Spleen (tissue), 7 donors: Measurements from ENCODE around the gene NR3C2.

ENCODE experiments used
- POLR2A ChIP-seq, 3 donors: fragments of 450-650 bp; IDR thresholded peaks; one replicate each; pipeline ENCODE4 v1.5.1; 2017; ENCODE audit warnings: antibody characterized with exemption in 3 of 3, mild to moderate bottlenecking in 1 of 3
- TF ChIP-seq, protein P1 (sequence below), 11 experiments: fragments of 200-600 bp in 7 of 11; fragments of 450-650 bp in 4 of 11; sonication (generic) in 4 of 11; IDR thresholded peaks in 8 of 11; conservative IDR thresholded peaks in 3 of 11; 1 replicate in 7 of 11; 2 replicates in 4 of 11; pipeline versions ENCODE4 v1.4.0 to v1.8.0; 2016 to 2021; ENCODE audit warnings: antibody characterized with exemption in 11 of 11, inconsistent platforms in 4 of 11, mild to moderate bottlenecking in 1 of 11
- donor health status: DM: no; HTN: no; CAD: no; lungs with moderate emphysema.
- donor health status: DM: no; HTN: no; CAD: no.
- donor health status: DM: no; HTN: no; CAD: no.

DNA sequence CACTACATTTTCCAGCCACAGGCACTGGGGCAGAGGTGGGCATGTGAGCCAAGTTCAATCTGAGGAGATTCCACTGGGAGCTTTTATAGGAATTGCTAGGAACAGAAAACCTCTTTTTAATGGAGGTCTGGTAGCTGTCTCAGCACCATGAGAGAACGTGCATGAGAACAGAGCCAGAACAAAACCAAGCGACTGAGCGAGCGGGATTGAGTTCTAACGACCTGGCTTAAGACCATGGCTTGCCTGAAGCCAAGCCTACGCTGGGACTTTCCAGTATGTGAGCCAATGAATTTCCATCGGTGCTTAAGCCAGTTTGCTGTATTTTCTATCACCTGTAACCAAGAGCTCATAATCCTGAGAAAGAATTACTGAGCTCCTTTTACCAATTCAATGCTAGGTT, 183.7 kb downstream of the NR3C2 start:
- TF ChIP-seq POLR2A (IDR thresholded peaks at IDR 0.05): no peak
- TF ChIP-seq, protein P1, sequence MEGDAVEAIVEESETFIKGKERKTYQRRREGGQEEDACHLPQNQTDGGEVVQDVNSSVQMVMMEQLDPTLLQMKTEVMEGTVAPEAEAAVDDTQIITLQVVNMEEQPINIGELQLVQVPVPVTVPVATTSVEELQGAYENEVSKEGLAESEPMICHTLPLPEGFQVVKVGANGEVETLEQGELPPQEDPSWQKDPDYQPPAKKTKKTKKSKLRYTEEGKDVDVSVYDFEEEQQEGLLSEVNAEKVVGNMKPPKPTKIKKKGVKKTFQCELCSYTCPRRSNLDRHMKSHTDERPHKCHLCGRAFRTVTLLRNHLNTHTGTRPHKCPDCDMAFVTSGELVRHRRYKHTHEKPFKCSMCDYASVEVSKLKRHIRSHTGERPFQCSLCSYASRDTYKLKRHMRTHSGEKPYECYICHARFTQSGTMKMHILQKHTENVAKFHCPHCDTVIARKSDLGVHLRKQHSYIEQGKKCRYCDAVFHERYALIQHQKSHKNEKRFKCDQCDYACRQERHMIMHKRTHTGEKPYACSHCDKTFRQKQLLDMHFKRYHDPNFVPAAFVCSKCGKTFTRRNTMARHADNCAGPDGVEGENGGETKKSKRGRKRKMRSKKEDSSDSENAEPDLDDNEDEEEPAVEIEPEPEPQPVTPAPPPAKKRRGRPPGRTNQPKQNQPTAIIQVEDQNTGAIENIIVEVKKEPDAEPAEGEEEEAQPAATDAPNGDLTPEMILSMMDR (IDR thresholded peaks at IDR 0.05 in 8 of 11, conservative IDR thresholded peaks at IDR 0.05 in 3 of 11): no peak
